ENCODE measurements around the gene CDH4. TPM values are rescaled to one million over a fixed set of nuclear protein-coding genes. Genes with fewer than 3 reads are reported as not detected.

The CDH4 gene
- total and polyA plus RNA-seq, 9 of the 15 experiments (the other 6 are each of a cell fraction or from before 2014, with no cell fraction given), result 0.04 TPM; not detected in 8

- TF ChIP-seq ZBTB40 (IDR thresholded peaks at IDR 0.05) (no peak), ZBTB40 (CRISPR knock-in tag; IDR thresholded peaks at IDR 0.05) (no peak), AFF1 (IDR thresholded peaks at IDR 0.05; ENCODE audit: low read depth in 1 of 2, partially characterized antibody in 2 of 2) (no peak), SMARCE1 (IDR thresholded peaks at IDR 0.05) (no peak)
Observed at GRCh38 chr20:61291166-61291829, 39.2 kb downstream of the CDH4 start (continued).
